HG03280 (cell line): ENCODE results near the gene TOX2.

Source experiments
- ATAC-seq: cut with Tn5 transposase; IDR thresholded peaks from one replicate; pipeline ENCODE4 v1.9.1; 2021; ENCODE audit warnings: mild to moderate bottlenecking, moderate library complexity; ENCODE audit not compliant: unreplicated experiment

The TOX2 gene

DNA sequence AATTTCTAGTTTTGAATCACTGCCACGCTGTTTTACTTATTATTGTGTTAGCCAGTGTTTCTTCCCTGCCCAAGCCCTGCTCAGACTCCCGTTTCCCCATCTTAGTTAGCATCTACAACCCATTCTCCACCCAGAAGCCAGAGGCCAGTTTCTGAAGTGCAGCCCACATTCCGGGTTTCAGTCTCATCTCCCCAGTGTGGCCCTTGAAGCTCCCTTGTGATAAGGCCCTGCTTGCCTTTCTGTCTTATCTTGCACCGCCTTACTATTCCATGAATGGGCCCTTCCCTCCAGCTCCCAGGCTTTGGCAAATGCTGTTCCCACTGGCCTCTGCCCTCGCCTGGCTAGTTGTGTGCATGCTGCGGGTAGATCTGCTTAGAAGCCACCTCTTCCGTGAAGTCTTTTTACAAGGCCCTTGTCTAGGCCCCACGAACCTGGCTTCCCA is 41.1 kb downstream of the TOX2 start:
- peak; percentile 29 for ATAC-seq

DNA sequence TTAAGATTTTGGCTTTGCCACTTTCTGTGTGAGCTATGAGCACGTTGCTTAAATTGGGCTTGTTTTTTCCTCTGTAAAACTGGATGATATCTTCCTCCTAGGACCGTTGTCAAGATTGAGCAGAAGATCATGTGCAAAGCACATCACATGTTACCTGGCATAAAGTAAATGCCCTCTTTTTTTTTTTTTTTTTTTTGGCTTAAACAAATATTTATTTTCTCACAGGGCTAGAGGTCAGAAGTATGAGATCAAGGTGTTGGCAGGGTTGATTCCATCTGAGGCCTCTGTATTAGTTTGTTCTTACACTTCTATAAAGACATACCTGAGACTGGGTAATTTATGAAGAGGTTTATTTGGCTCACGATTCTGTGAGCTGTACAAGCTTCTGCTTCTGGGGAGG is 42.7 kb downstream of the TOX2 start:
- no peak for ATAC-seq

DNA sequence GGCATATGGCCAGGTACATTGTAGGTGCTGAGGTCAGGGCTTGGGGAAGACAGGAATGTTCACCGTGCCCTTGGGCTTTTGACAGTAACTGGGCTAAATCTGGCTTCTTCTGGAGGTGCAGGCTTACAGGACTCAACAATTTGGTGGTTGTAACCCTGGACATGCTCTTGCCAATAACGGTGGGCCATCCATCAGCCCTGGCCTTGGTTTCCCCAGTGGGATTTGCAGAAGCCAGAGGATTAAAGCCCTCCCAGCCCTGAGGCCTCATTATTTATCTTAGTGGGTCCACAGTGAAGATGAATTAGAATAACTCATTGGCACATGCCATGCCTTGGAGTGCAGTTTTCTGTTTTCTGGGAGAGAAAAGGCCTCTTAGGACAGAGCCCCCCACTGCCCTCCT is 44.0 kb downstream of the TOX2 start:
- no peak for ATAC-seq

DNA sequence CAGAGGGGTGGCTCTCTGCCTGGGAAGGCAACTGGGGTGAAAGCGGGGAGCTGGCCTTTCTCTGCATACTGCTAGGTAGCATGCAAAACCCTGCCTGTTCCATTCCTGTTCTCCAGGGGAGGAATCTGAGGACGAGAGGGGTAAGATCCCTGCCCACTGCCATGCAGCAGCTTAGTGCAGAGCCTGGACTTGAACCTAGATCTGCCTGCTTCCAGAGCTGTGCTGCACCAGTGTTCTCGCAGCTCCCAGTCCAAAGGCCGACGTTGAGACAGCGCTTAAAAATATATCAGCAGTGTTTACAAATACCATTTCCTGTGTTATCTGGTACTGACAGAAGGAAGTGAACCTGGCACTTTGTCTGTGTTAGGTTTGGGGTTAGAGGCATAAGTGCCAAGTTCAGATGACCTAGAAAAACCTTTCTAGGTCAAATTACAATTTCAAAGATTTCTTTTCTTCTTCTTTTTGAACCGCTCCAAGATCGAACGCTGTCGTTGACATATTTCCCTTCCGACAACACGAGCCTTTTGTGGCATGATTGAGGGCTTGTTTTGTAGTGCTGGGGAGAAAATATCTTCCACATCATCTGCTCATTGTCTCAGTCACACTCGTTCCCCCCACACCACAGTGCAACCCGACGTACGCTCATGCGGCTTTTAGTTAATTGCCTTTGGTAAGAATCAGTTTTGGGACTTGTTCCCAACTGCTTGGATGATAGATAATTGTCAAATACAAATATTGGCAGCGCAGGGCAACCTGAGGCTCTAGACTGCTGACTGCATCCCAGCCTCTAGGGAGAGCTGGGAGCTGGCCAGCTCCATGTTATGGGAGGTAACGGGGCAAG is 44.6 kb downstream of the TOX2 start:
- ATAC-seq = no peak

DNA sequence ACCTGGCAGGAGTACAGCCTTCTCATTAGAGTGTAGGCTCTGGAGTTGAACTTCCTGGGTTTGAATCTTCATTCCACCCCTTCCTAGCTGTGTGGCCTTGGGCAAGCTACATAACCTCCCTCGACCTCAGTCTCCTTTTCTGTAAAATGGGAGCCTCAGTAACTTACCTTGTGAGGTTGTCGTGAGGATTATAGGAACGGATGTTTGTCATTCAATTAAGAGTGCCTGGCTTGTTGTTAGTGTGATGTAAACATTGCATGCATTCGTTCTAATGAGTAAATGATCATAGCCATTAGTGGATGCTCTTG is 45.2 kb downstream of the TOX2 start:
- no peak for ATAC-seq

DNA sequence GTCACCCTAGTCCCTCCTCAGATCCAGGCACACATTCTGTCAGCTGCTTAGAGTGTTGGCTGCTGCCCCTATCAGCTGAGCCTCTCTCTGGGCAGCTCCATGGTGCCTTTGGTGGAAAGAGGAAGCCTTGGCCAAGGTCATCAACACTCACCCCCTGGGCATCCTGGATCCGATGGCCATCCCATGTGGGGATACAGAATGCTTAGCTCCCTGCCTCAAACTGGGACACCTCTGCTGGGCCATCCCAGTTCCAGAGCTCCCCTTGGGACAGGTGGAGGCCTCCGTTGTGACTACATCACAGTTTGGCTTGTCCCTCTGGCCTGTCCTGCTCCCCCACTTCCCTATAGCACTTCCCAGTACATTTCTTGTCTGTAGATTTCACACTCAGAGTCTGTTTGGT is 45.6 kb downstream of the TOX2 start:
- no peak for ATAC-seq

DNA sequence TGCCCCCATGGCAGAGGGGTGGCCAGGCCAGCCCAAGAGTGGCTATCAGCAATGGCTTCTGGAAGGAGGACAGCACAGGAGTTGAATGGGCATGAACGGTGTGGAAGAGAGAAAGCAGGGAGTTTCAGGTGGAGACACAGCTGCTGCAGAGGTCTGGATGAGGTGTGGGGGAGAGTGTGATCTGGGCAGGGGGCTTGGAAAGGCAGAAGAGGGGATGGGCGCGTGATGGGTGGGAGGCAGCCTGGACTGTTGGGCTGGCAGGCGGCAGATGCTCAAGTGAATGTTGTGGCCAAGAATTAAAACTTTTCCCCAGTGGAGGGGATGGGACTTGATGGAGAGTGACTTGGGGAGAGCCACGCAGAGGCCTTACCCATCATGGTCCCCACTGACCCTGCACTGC is 46.5 kb downstream of the TOX2 start:
- no peak for ATAC-seq

DNA sequence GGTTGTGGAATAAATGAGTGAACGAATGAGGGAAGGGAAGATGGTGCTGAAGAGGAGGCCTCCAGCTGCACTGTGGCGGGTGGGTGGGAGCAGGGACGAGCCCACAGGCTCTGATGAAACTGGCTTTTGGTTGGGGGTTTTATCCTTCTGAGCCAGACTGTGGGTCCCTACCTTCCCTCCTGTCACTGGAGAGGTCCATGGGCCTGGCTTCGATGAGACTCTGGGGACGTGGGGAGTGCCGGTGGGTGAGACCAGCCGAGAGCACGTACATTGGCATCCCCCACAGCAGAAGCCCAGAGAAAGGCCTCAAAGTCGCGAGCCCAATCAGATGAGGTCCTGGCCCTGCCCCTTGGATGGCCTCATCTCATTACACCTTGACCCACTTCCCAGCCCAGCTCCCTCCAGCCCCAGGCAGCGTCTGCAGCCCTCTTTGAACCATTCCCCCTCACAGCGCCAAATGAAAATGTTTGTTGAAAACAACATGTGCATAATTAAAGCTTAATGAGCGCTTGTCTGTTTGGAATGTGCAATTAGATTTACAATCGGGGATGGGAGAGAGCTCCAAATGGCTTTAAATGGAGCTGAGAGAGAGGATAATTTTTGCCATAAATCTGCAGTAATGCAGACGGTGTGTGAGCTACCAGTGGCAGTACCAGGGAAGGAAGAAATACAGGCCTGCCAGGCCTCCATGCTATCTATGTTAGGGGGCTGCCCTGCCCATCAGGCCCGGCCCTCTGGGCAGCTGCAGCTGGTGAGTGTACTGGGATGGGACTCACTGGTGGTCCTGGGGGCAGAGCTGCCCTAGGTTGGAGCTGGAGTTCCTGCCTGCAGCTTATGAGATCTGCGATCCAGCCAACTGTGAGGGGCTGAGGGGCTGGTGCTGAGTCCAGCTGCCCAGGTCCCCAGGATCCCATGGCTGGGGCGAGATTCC is 47.2 kb downstream of the TOX2 start:
- no peak for ATAC-seq

DNA sequence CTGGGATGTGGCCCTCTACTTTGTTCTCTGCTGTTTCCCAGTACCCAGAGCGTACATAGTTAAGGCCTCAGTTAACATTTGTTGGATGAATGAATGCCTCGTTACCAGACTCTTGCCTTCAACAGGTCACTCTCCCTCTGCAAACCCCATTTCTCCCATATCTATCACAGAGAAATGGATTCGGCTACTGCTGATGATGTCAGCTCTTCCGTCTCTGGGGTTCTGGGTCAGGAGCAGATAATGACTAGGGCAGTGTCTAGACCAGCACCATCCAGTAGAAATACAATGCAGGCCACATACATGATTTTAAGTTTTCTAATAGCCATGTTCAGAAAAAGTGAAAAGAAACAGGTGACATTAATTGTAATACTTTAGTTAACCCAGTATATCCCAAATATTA is 47.9 kb downstream of the TOX2 start:
- no peak for ATAC-seq

DNA sequence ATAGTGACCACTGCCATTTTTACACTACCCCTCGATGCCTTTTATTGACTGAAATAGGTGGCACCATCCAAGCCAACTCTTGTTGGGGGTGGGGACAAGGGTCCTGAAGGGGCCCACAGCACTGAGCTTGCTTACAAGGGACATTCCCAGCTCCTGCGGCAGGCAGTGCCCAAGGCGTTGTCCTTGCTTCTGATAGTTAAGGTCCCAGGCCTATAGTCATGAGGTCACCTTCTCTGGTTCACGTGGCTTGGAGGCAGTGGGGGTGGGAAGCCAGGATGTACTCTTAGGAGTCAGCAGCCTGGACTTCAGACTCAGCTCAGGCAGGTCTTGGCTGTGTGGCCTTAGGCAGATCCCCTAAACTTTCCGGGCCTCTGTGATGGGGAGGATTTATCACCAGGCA is 48.6 kb downstream of the TOX2 start:
- no peak for ATAC-seq

DNA sequence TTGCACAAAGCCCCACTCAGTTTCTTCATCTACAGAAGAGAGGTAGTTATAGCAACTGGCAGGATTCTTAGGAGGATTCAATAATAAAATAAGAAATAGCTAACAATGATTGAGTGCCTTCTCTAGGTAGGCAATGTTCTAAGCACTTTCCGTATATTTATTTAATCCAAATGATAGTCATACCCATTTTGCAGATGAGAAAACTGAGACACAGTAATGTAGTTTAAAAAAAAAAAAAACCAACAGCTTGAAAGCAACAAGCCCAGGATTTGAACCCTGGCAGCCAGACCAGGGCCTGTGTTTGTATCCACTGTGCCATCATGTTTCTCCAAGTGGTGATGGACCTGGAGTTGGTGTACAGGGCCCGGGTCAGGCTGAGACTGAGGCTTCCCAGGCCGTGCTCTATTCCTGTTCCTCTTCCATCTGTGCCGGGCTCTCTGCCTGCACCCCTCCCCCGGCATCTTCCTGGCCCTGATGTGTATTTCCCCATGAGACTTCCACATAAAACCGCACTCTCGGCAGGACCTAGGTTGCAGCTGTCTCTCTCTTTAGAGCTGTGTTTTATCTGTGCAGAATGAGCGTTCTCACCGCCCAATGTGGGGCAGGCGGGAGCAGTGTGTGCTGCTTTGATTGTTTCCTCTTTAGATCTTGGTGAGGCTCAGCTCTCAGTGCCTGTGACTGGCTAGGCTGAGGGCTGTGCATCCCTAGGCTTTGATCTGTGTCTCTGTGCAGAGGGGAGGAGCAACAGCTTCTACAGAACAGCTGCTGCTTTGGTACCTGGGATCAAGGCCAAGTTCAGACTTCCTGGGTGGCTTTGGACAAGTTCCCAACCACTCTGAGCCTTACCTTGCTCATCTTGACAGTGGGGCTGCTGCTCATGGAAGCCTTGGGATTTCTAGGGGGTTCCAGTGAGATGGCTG is 49.5 kb downstream of the TOX2 start:
- no peak for ATAC-seq

DNA sequence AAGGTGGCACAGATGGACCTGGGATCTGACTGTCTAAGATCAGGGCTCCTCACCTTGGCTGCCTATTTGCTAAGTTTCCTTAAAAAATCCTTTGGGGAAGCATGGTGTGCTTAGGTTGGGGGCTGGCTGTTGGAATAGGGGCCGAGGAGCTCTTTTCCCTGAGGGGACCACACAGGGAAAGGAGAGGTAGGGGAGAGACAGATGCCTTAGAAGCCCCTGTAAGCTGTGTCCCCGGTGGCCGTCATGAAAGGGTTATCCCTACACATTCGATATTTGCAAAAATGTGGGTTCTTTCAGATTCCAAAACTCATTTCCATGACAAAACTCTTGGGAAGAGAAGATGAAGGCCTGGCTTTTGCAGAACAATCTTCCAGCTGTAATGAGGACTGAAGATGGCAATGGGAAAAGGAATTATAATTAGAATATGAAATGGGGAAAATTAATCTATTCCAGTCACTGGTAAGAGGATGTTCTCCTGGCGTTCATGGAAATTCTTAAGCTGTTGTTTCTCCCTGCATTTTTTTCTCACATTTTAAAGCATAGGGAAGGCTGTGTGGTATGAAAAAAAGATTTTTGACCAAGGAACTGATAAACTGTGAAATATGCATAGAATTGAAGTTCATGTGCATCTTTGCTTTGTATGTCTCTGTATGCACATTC is 53.8 kb downstream of the TOX2 start:
- no peak for ATAC-seq

DNA sequence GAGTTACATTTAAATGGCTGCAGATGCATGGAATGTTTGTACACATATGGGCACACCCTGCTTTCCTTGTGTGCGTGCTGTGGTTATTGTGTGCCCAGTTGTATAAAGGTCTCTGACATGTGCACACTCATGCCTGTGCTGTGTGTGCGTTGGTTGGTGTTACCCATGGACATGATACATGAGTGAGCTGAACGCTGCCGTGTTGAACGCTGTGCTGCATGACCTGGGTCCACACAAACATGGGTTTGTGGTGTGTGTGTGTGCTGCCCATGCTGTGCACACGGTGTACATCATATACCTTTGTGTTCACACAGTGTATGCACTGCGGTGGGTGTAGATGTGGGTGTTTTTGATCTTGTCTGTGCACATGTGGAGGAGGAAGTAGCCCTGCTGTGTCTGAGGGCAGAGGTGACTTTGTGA is 54.4 kb downstream of the TOX2 start:
- ATAC-seq = no peak

DNA sequence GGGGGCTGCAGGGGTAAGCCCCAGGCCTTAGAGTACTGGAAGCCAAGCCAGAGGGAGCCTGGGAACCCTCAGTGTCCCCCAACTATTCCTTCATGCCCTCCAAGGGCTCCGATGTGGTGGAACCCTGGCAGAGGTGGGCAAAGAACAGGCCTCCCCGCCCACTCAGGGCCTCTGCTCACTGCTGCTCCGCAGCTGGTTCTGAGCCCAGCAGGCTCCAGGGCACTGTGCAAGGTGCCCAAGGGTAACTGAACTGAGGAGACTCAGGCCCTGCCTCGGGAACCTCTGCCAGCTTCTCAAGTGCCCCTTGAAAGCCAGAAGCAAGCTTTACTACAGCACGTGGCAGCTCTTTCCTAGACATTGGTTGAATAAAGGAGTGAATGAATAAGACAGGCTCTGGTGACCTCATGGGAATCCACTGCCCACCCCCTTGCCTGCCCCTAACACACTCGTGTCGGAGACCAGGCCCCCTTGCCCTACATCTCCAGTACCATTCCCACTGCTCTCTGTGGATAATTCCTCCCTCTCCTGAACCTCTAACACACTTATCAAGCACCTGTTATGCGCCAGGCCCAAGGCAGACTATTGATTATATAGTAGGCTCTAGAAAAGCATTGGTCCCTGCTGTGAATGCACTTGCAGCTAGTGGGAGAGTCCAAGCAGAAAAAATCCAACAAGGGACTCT is 55.0 kb downstream of the TOX2 start:
- ATAC-seq = no peak

DNA sequence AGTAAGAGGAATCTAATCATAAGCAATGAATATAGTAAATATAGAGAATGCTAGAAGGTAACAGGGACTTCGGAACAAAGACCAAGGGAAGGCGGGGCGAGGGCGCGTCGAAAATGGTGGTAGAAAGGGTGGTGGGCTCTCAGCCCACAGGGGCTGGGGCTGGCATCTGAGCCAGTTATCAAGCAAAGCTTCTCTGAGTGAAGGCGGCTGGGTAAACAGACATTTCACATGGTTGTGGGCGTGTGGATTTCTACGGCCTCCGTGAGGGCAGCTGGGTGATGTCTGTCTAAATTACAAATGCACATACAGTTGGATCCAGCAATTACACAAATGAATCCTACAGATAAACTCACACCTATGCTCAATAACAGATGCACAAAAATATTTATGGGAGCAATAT is 56.6 kb downstream of the TOX2 start:
- no peak for ATAC-seq

DNA sequence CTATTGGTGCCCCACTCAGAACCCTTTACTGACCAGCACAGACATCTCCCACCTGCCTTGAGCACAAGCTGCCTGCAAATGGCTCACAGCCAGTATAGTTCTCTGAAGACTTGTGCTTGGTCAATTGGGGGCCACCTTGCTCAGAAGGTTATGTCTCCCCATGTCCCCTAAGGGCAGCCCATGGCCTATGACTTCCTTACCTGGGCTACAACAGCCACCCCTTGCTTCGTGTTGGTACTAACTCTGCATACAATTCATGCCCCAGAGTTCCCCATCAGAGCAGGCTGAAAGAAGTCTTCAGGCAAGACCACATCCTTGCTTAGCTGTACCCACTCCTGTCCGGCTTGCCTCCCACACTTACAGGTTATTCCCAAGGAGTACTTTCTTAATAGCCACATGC is 57.4 kb downstream of the TOX2 start:
- ATAC-seq = no peak

DNA sequence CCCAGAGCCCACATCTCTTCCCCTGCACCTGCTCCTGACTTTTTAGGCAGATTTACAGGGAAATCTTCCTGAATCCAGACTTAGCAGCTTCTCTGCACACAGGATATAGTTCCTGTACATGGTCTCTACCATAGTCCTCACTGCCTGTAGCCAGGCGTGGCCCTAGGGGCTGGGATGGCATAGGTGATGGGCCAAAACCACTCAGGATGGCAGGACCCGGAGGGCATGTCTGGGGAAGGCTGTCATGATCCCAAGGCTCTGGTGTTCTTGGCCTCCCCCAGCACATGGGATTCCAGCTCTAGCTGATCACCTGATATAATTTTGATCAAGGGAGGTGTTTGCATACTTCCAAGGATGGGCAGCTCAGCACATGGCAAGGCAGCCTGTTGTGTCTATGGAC is 58.0 kb downstream of the TOX2 start:
- no peak for ATAC-seq

DNA sequence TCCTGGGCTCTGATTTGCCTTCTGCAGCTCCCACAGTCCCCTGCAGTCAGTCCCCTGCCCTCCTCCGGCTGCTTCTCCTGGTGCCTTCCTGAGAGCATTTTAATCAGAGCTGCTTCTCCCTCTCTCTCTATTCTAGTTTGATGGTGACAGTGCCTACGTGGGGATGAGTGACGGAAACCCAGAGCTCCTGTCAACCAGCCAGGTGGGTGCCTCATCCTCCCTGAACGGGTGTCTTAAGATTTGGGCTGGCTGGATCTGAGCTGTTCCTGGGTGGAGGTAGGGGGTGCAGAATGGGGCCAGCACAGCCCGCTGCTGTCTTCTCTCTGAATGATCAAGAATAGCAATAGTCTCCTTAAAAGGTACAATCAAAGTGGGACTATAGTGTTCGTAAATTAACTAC is 58.6 kb downstream of the TOX2 start:
- no peak for ATAC-seq

DNA sequence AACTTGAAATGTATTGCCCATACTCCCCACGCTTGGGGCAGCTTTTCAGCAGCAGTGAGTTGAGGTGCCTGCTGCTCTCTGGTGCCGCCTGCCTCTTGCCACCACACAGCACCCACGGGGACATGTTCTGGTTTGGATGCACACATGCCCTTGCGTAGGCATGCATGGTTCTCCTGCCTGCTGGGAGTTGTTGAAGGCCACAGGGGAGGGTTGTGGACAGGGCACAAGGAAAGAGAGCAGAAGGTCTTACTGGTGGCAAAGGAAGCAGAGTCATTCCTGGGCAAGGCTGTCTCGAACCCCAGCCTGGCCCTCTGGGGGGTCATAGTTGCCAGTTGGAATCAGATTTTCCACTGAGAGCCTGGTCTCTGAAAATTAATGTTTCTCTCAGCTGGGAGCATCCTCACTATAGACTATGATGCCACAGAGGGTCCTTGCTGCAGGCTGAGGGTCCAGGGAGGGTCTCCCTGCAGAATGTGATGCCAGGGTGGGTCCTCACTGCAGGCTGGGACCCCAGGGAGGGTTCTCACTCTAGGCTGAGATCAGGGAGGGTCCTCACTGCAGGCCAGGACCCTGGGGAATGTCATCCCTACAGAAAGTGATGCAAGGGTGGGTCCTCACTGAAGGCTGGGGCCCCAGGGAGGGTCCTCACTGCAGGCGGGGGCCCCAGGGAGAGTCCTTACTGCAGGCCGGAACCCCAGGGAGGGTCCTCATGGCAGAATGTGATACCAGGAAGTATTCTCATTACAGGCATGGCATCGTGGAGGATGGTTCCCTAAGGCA is 59.2 kb downstream of the TOX2 start:
- ATAC-seq = no peak
